Measurements from ENCODE around the gene TNNC1.

Gene TNNC1

DNA sequence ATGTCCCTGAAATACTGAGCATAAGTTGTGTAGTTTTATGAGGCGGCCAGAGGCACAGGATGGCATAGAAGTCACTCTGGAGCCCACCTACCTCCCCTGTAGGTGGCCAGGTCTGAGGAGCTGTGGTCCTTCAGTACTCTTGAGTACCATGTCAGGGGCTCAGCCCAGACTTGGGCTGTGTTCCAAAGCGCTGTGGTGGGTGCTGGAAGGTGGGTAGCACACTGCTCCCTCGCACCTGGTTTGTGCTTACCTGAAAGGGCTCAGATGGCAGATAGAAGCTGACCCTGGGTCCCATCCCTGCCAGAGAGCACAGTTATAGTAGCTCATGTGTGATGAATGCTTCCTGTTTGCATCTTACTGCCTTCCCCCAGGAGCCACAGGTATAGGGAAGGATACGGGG, 17.1 kb upstream of the TNNC1 start:
- Histone ChIP-seq H3K4me3 (ENCODE audit: low read depth in 1 of 2, low read length in 2 of 2) (no peak overlapping the region), H3K36me3 (ENCODE audit: insufficient read depth, low read length) (peaks cover 56% of the 10 kb centered on the region), H3K9me3 (ENCODE audit: low read length) (no peaks in the 10 kb centered on the region), H3K4me1 (ENCODE audit: insufficient read depth, low read length) (peaks cover 9% of the 10 kb centered on the region), H3K9ac (ENCODE audit: low read length) (no peak overlapping the region), H3K27me3 (ENCODE audit: control insufficient read depth in 1 of 2, insufficient read depth in 2 of 2, low read length in 2 of 2) (no peaks in the 10 kb centered on the region), H3K27ac (ENCODE audit: low read depth, low read length) (no peak overlapping the region)

DNA sequence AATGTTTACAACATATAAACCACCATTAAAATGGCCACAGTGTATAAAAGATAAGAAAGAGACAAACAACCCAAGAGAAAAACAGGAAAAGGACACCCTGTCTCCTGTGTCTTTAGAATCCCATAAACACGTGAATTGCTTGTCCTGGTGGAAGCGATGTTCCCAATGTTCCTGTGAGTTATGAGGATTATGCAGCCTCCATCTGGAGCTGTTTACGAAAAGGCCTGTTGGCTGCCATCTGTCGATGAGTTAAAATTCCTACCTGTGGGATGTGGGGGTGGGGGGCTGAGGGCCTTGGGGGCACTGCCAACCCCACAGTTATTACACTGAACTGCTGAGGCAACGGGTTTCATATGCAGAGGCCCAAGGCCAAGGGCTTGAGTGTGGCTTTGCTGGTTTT, 15.2 kb upstream of the TNNC1 start:
- H3K4me1 ChIP-seq (ENCODE audit: insufficient read depth, low read length): peaks cover 9% of the 10 kb centered on the region
- H3K36me3 ChIP-seq (ENCODE audit: insufficient read depth, low read length): peaks cover 52% of the 10 kb centered on the region
- no peaks in the 10 kb centered on the region for H3K9me3 ChIP-seq (ENCODE audit: low read length)
- no peak overlapping the region for H3K27ac ChIP-seq (ENCODE audit: low read depth, low read length)
- no peaks in the 10 kb centered on the region for H3K27me3 ChIP-seq (ENCODE audit: control insufficient read depth in 1 of 2, insufficient read depth in 2 of 2, low read length in 2 of 2)
- no peak overlapping the region for H3K9ac ChIP-seq (ENCODE audit: low read length)
- no peak overlapping the region for H3K4me3 ChIP-seq (ENCODE audit: low read depth in 1 of 2, low read length in 2 of 2)

DNA sequence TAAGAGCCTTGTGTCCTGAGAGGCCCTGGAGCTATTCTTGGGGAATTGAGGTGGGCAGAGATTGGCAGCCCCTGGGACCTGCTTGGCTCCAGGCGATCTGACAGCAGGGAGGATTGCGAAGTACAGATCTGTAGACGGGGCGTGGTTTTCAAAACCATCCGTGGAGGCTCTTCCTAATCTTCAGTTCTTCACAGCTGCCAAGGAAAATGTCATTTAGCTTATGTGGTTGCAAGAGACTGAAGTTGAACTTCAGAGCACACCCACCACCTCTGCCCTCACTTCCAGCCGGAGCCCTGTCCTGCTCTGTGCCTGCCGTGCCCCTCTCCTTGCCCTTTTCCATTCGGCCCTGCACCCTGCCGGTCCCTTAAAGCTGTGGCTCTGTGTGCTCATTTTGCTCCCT, 14.5 kb upstream of the TNNC1 start:
- Histone ChIP-seq H3K9ac (ENCODE audit: low read length) (no peak overlapping the region), H3K4me1 (ENCODE audit: insufficient read depth, low read length) (peaks cover 9% of the 10 kb centered on the region), H3K9me3 (ENCODE audit: low read length) (no peaks in the 10 kb centered on the region), H3K27ac (ENCODE audit: low read depth, low read length) (no peak overlapping the region), H3K36me3 (ENCODE audit: insufficient read depth, low read length) (peaks cover 45% of the 10 kb centered on the region), H3K27me3 (ENCODE audit: control insufficient read depth in 1 of 2, insufficient read depth in 2 of 2, low read length in 2 of 2) (no peaks in the 10 kb centered on the region), H3K4me3 (ENCODE audit: low read depth in 1 of 2, low read length in 2 of 2) (no peak overlapping the region)

GRCh38 chr3:52463416-52463815, 9.6 kb upstream of the TNNC1 start:
- peaks cover 36% of the 10 kb centered on the region for H3K36me3 ChIP-seq (ENCODE audit: insufficient read depth, low read length)
- H3K9me3 ChIP-seq (ENCODE audit: low read length): no peaks in the 10 kb centered on the region
- H3K9ac ChIP-seq (ENCODE audit: low read length): no peak overlapping the region
- no peak overlapping the region for H3K4me3 ChIP-seq (ENCODE audit: low read depth in 1 of 2, low read length in 2 of 2)
- peaks cover 3% of the 10 kb centered on the region for H3K4me1 ChIP-seq (ENCODE audit: insufficient read depth, low read length)
- H3K27me3 ChIP-seq (ENCODE audit: control insufficient read depth in 1 of 2, insufficient read depth in 2 of 2, low read length in 2 of 2): no peaks in the 10 kb centered on the region
- H3K27ac ChIP-seq (ENCODE audit: low read depth, low read length): no peak overlapping the region

- Histone ChIP-seq H3K9me3 (ENCODE audit: low read length) (no peaks in the 10 kb centered on the region), H3K36me3 (ENCODE audit: insufficient read depth, low read length) (peaks cover 39% of the 10 kb centered on the region), H3K9ac (ENCODE audit: low read length) (no peak overlapping the region), H3K4me1 (ENCODE audit: insufficient read depth, low read length) (peaks cover 6% of the 10 kb centered on the region), H3K27ac (ENCODE audit: low read depth, low read length) (no peak overlapping the region), H3K27me3 (ENCODE audit: control insufficient read depth in 1 of 2, insufficient read depth in 2 of 2, low read length in 2 of 2) (no peaks in the 10 kb centered on the region), H3K4me3 (ENCODE audit: low read depth in 1 of 2, low read length in 2 of 2) (no peak overlapping the region)
Observed at GRCh38 chr3:52461874-52462273, 8.0 kb upstream of the TNNC1 start.

DNA sequence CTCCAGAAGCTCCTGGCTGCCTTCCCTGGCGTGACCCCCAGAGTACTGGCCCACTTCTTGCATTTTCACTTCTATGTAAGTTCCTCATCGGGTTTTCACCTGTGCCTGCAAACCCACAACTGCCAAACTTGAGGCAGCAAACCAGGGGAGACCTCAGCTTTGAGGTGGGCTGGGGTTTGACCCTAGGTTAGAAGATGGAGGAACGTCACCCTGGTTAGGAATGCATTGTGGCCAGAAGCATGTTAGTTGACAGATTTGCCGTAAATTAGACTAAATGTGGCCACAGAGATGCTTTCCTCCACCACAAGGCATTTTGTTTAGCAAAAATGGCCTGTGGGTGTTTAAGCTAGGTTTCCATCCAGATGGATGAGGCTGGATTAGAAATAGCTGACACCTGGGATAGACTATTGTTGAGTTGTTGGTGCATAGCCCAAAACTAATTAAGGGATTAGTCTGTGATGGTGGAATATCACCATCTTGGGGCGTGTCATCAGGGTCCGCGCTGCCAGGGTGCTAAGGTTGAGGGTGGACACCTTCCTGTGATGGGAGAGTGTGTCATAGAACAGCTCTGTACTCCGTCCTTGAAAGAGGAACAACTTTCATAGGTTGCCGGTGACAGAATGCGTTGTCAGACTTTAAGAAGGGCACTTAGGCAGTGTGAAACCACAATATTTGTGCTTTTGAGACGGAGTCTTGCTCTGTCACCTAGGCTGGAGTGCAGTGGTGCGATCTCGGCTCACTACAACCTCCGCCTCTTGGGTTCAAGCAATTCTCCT, 5.1 kb upstream of the TNNC1 start:
- Histone ChIP-seq H3K9ac (ENCODE audit: low read length) (no peak overlapping the region), H3K27me3 (ENCODE audit: control insufficient read depth in 1 of 2, insufficient read depth in 2 of 2, low read length in 2 of 2) (no peaks in the 10 kb centered on the region), H3K4me1 (ENCODE audit: insufficient read depth, low read length) (peaks cover 24% of the 10 kb centered on the region), H3K27ac (ENCODE audit: low read depth, low read length) (no peak overlapping the region), H3K9me3 (ENCODE audit: low read length) (no peaks in the 10 kb centered on the region), H3K36me3 (ENCODE audit: insufficient read depth, low read length) (peaks cover 30% of the 10 kb centered on the region), H3K4me3 (ENCODE audit: low read depth in 1 of 2, low read length in 2 of 2) (no peak overlapping the region)

GRCh38 chr3:52458031-52458760, 4.4 kb upstream of the TNNC1 start:
- H3K9ac ChIP-seq (ENCODE audit: low read length): no peak overlapping the region
- peaks cover 30% of the 10 kb centered on the region for H3K36me3 ChIP-seq (ENCODE audit: insufficient read depth, low read length)
- H3K27ac ChIP-seq (ENCODE audit: low read depth, low read length): no peak overlapping the region
- no peaks in the 10 kb centered on the region for H3K9me3 ChIP-seq (ENCODE audit: low read length)
- H3K27me3 ChIP-seq (ENCODE audit: control insufficient read depth in 1 of 2, insufficient read depth in 2 of 2, low read length in 2 of 2): no peaks in the 10 kb centered on the region
- no peak overlapping the region for H3K4me3 ChIP-seq (ENCODE audit: low read depth in 1 of 2, low read length in 2 of 2)
- H3K4me1 ChIP-seq (ENCODE audit: insufficient read depth, low read length): peaks cover 24% of the 10 kb centered on the region

- H3K27me3 ChIP-seq (ENCODE audit: control insufficient read depth in 1 of 2, insufficient read depth in 2 of 2, low read length in 2 of 2): no peaks in the 10 kb centered on the region
- H3K9me3 ChIP-seq (ENCODE audit: low read length): no peaks in the 10 kb centered on the region
- H3K4me3 ChIP-seq (ENCODE audit: low read depth in 1 of 2, low read length in 2 of 2): peak overlapping the region; percentile 86 to 90
- peaks cover 24% of the 10 kb centered on the region for H3K4me1 ChIP-seq (ENCODE audit: insufficient read depth, low read length)
- H3K9ac ChIP-seq (ENCODE audit: low read length): peak overlapping the region; percentile 94
- H3K27ac ChIP-seq (ENCODE audit: low read depth, low read length): peak overlapping the region; percentile 91
- peaks cover 26% of the 10 kb centered on the region for H3K36me3 ChIP-seq (ENCODE audit: insufficient read depth, low read length)
Observed at GRCh38 chr3:52456800-52457183, 3.0 kb upstream of the TNNC1 start.

GRCh38 chr3:52456169-52456799, 2.4 kb upstream of the TNNC1 start:
- peaks cover 26% of the 10 kb centered on the region for H3K36me3 ChIP-seq (ENCODE audit: insufficient read depth, low read length)
- peak overlapping the region; percentile 91 for H3K27ac ChIP-seq (ENCODE audit: low read depth, low read length)
- no peaks in the 10 kb centered on the region for H3K27me3 ChIP-seq (ENCODE audit: control insufficient read depth in 1 of 2, insufficient read depth in 2 of 2, low read length in 2 of 2)
- peak overlapping the region; percentile 94 for H3K9ac ChIP-seq (ENCODE audit: low read length)
- peak overlapping the region; percentile 86 to 90 for H3K4me3 ChIP-seq (ENCODE audit: low read depth in 1 of 2, low read length in 2 of 2)
- peaks cover 24% of the 10 kb centered on the region for H3K4me1 ChIP-seq (ENCODE audit: insufficient read depth, low read length)
- no peaks in the 10 kb centered on the region for H3K9me3 ChIP-seq (ENCODE audit: low read length)

- H3K36me3 ChIP-seq (ENCODE audit: insufficient read depth, low read length): peaks cover 19% of the 10 kb centered on the region
- H3K4me1 ChIP-seq (ENCODE audit: insufficient read depth, low read length): peaks cover 24% of the 10 kb centered on the region
- H3K9me3 ChIP-seq (ENCODE audit: low read length): no peaks in the 10 kb centered on the region
- peak within 1 kb of the TSS; percentile 97 for H3K27ac ChIP-seq (ENCODE audit: low read depth, low read length)
- H3K9ac ChIP-seq (ENCODE audit: low read length): peak within 1 kb of the TSS; percentile 96
- peak within 1 kb of the TSS; percentile 87 to 90 for H3K4me3 ChIP-seq (ENCODE audit: low read depth in 1 of 2, low read length in 2 of 2)
- H3K27me3 ChIP-seq (ENCODE audit: control insufficient read depth in 1 of 2, insufficient read depth in 2 of 2, low read length in 2 of 2): no peaks in the 10 kb centered on the region
Observed at GRCh38 chr3:52455283-52456168, 1.7 kb upstream of the TNNC1 start, which contains the start of gene NISCH. Gene NISCH (plus strand): TSS chr3:52455604. CDS start chr3:52455642, 38 bp downstream.

GRCh38 chr3:52454938-52455282, 1.1 kb upstream of the TNNC1 start:
- Histone ChIP-seq H3K27ac (ENCODE audit: low read depth, low read length) (peak overlapping the region; percentile 97), H3K4me3 (ENCODE audit: low read depth in 1 of 2, low read length in 2 of 2) (peak overlapping the region; percentile 56 to 87), H3K4me1 (ENCODE audit: insufficient read depth, low read length) (peaks cover 24% of the 10 kb centered on the region), H3K9ac (ENCODE audit: low read length) (peak overlapping the region; percentile 96), H3K9me3 (ENCODE audit: low read length) (no peaks in the 10 kb centered on the region), H3K36me3 (ENCODE audit: insufficient read depth, low read length) (peaks cover 14% of the 10 kb centered on the region), H3K27me3 (ENCODE audit: control insufficient read depth in 1 of 2, insufficient read depth in 2 of 2, low read length in 2 of 2) (no peaks in the 10 kb centered on the region)
